ENCODE data around the gene RAB42. TPM values are rescaled to one million over a fixed set of nuclear protein-coding genes. Genes with fewer than 3 reads are reported as not detected.

The RAB42 gene
- total RNA-seq, 1 experiment from 2014 or later: 12.6 TPM

- TF ChIP-seq ZNF121 (CRISPR knock-in tag; IDR thresholded peaks at IDR 0.05): no peak
- TF ChIP-seq, protein P1, sequence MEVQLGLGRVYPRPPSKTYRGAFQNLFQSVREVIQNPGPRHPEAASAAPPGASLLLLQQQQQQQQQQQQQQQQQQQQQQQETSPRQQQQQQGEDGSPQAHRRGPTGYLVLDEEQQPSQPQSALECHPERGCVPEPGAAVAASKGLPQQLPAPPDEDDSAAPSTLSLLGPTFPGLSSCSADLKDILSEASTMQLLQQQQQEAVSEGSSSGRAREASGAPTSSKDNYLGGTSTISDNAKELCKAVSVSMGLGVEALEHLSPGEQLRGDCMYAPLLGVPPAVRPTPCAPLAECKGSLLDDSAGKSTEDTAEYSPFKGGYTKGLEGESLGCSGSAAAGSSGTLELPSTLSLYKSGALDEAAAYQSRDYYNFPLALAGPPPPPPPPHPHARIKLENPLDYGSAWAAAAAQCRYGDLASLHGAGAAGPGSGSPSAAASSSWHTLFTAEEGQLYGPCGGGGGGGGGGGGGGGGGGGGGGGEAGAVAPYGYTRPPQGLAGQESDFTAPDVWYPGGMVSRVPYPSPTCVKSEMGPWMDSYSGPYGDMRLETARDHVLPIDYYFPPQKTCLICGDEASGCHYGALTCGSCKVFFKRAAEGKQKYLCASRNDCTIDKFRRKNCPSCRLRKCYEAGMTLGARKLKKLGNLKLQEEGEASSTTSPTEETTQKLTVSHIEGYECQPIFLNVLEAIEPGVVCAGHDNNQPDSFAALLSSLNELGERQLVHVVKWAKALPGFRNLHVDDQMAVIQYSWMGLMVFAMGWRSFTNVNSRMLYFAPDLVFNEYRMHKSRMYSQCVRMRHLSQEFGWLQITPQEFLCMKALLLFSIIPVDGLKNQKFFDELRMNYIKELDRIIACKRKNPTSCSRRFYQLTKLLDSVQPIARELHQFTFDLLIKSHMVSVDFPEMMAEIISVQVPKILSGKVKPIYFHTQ (CRISPR knock-in tag; IDR thresholded peaks at IDR 0.05): no peak
- TF ChIP-seq E2F5 (CRISPR knock-in tag; IDR thresholded peaks at IDR 0.05): no peak
- TF ChIP-seq ZNF317 (CRISPR knock-in tag; IDR thresholded peaks at IDR 0.05; ENCODE audit: borderline replicate concordance, low read depth): no peak
- TF ChIP-seq ZNF219 (CRISPR knock-in tag; IDR thresholded peaks at IDR 0.05; ENCODE audit: borderline replicate concordance): no peak
- TF ChIP-seq, protein P2, sequence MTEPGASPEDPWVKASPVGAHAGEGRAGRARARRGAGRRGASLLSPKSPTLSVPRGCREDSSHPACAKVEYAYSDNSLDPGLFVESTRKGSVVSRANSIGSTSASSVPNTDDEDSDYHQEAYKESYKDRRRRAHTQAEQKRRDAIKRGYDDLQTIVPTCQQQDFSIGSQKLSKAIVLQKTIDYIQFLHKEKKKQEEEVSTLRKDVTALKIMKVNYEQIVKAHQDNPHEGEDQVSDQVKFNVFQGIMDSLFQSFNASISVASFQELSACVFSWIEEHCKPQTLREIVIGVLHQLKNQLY (CRISPR knock-in tag; IDR thresholded peaks at IDR 0.05): no peak
- no peak for TF ChIP-seq TEAD1 (CRISPR knock-in tag; IDR thresholded peaks at IDR 0.05)
These were observed 21.1 kb downstream of the RAB42 start (continued) for GRCh38 chr1:28613175-28613574.

GRCh38 chr1:28631713-28632112, 39.6 kb downstream of the RAB42 start:
- Mint-ChIP-seq H3K4me3 (no peak overlapping the region), H3K4me1 (no peaks in the 10 kb centered on the region), H3K36me3 (peaks cover 3% of the 10 kb centered on the region; the same call in 1 of the 2 replicates), H3K27me3 (ENCODE audit: low read depth) (no peaks in the 10 kb centered on the region), H3K27ac (no peak overlapping the region), H3K9me3 (peaks cover 4% of the 10 kb centered on the region; the same call in 1 of the 2 replicates)
- no peak for ATAC-seq
- no peak for TF ChIP-seq JUN (CRISPR knock-in tag; IDR thresholded peaks at IDR 0.05)
- TF ChIP-seq, protein P3, sequence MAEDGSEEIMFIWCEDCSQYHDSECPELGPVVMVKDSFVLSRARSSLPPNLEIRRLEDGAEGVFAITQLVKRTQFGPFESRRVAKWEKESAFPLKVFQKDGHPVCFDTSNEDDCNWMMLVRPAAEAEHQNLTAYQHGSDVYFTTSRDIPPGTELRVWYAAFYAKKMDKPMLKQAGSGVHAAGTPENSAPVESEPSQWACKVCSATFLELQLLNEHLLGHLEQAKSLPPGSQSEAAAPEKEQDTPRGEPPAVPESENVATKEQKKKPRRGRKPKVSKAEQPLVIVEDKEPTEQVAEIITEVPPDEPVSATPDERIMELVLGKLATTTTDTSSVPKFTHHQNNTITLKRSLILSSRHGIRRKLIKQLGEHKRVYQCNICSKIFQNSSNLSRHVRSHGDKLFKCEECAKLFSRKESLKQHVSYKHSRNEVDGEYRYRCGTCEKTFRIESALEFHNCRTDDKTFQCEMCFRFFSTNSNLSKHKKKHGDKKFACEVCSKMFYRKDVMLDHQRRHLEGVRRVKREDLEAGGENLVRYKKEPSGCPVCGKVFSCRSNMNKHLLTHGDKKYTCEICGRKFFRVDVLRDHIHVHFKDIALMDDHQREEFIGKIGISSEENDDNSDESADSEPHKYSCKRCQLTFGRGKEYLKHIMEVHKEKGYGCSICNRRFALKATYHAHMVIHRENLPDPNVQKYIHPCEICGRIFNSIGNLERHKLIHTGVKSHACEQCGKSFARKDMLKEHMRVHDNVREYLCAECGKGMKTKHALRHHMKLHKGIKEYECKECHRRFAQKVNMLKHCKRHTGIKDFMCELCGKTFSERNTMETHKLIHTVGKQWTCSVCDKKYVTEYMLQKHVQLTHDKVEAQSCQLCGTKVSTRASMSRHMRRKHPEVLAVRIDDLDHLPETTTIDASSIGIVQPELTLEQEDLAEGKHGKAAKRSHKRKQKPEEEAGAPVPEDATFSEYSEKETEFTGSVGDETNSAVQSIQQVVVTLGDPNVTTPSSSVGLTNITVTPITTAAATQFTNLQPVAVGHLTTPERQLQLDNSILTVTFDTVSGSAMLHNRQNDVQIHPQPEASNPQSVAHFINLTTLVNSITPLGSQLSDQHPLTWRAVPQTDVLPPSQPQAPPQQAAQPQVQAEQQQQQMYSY (CRISPR knock-in tag; IDR thresholded peaks at IDR 0.05): no peak
- no peak for DNase-seq (ENCODE audit: low spot score)
- CTCF ChIA-PET: no interaction called here
- POLR2A ChIA-PET: interaction anchor here (0.6 kb wide), 1 partner anchor 479 kb away, joined by 6 read pairs; no protein-coding TSS in a partner anchor

GRCh38 chr1:28632560-28632959, 40.5 kb downstream of the RAB42 start:
- H3K4me1 Mint-ChIP-seq: no peaks in the 10 kb centered on the region
- H3K27me3 Mint-ChIP-seq (ENCODE audit: low read depth): no peaks in the 10 kb centered on the region
- no peak overlapping the region for H3K4me3 Mint-ChIP-seq
- ATAC-seq: no peak
- H3K36me3 Mint-ChIP-seq: peaks cover 3% of the 10 kb centered on the region; the same call in 1 of the 2 replicates
- no peak for DNase-seq (ENCODE audit: low spot score)
- peaks cover 3% of the 10 kb centered on the region; the same call in 1 of the 2 replicates for H3K9me3 Mint-ChIP-seq
- H3K27ac Mint-ChIP-seq: no peak overlapping the region
- ChIA-PET POLR2A (no interaction called here), CTCF (no interaction called here)
- TF ChIP-seq ZNF232 (CRISPR knock-in tag; IDR thresholded peaks at IDR 0.05) (no peak), CREB1 (CRISPR knock-in tag; IDR thresholded peaks at IDR 0.05) (no peak), FOXK1 (CRISPR knock-in tag; IDR thresholded peaks at IDR 0.05) (no peak), CBFB (CRISPR knock-in tag; IDR thresholded peaks at IDR 0.05; ENCODE audit: low read depth) (no peak), ARID4B (CRISPR knock-in tag; IDR thresholded peaks at IDR 0.05; ENCODE audit: borderline replicate concordance) (no peak), SMAD4 (CRISPR knock-in tag; IDR thresholded peaks at IDR 0.05) (no peak), FOXP1 (CRISPR knock-in tag; IDR thresholded peaks at IDR 0.05; ENCODE audit: borderline replicate concordance) (no peak), GABPB1 (CRISPR knock-in tag; IDR thresholded peaks at IDR 0.05) (no peak)
- TF ChIP-seq, protein P4, sequence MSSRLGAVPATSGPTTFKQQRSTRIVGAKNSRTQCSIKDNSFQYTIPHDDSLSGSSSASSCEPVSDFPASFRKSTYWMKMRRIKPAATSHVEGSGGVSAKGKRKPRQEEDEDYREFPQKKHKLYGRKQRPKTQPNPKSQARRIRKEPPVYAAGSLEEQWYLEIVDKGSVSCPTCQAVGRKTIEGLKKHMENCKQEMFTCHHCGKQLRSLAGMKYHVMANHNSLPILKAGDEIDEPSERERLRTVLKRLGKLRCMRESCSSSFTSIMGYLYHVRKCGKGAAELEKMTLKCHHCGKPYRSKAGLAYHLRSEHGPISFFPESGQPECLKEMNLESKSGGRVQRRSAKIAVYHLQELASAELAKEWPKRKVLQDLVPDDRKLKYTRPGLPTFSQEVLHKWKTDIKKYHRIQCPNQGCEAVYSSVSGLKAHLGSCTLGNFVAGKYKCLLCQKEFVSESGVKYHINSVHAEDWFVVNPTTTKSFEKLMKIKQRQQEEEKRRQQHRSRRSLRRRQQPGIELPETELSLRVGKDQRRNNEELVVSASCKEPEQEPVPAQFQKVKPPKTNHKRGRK (CRISPR knock-in tag; IDR thresholded peaks at IDR 0.05; ENCODE audit: borderline replicate concordance): no peak

Data from WTC11 (cell line).